Neural progenitor cell (in vitro differentiated cells): ENCODE results near the gene FAM110A.

Experiments used
- EZH2 ChIP-seq: fragments of 200-600 bp; sonication (generic); IDR thresholded peaks from 2 replicates; pipeline ENCODE4 v1.6.1; 2017; ENCODE audit warnings: antibody characterized with exemption, mild to moderate bottlenecking, moderate library complexity
- TF ChIP-seq, protein P1 (sequence below): fragments of 200-600 bp; sonication (generic); IDR thresholded peaks from 2 replicates; pipeline ENCODE4 v1.5.1; 2017; ENCODE audit warnings: antibody characterized with exemption, mild to moderate bottlenecking

DNA sequence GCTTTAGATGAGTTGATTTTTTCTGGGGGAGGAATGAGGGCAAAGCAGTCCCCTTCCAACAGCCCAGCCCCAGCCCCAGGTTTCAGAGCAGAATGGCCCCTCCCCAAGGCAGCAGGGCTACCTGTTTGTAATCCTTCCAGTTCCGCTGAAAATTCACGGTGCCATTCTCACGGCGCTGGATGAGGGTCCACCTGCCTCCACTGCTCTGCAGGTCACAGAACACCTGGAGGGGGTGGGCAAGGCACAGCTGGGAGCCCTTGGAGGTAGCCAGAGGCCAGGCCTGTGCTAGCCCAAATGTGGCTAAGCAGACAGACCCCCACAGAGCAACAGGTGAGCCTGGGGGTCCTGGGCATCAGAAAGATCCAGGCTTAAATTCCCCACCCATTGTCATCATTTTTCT lies 46.1 kb downstream of the FAM110A start:
- TF ChIP-seq, protein P1, sequence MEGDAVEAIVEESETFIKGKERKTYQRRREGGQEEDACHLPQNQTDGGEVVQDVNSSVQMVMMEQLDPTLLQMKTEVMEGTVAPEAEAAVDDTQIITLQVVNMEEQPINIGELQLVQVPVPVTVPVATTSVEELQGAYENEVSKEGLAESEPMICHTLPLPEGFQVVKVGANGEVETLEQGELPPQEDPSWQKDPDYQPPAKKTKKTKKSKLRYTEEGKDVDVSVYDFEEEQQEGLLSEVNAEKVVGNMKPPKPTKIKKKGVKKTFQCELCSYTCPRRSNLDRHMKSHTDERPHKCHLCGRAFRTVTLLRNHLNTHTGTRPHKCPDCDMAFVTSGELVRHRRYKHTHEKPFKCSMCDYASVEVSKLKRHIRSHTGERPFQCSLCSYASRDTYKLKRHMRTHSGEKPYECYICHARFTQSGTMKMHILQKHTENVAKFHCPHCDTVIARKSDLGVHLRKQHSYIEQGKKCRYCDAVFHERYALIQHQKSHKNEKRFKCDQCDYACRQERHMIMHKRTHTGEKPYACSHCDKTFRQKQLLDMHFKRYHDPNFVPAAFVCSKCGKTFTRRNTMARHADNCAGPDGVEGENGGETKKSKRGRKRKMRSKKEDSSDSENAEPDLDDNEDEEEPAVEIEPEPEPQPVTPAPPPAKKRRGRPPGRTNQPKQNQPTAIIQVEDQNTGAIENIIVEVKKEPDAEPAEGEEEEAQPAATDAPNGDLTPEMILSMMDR = no peak
- no peak for TF ChIP-seq EZH2
